ENCODE data around the gene COCH.
A peak's percentile ranks its signal among the peaks of the same experiment; 100 is the strongest.
"Not testable (repeated sequence)": the region's sequence is repeated elsewhere in the genome, so short reads cannot be mapped to it uniquely, and the experiment has no call there.

The COCH gene

DNA sequence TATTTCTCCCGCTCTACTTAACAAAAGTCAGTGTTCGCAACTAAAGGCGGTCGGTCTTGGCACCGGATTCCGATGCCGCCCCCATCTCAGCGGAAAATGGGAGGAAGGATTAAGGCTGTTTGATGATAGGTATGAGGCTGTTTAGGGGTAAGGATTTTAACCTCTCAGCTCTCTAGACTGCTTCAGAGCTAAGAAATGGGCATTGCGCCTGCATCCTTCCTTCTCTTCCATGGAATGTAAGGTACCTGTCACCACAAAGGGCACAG is 1.4 kb downstream of the COCH start:
- no peak for DNase-seq (ENCODE audit: low spot score)

DNA sequence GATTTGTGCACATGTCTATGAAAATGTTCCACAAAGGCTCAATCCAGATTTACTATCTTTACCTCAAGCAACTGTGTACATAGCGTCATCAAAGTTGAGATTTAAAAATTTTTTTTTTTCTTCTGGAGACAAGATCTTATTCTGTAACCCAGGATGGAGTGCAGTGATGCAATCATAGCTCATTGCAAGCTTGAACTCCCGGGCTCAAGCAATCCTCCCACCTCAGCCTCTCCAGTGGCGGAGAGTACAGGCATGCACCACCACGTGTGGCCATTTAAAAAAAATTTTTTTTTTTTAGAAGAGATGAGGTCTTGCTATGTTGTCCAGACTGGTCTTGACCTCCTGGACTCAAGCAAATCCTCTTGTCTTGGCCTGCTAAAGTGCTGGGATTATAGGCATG is 2.3 kb downstream of the COCH start:
- no peak for DNase-seq (ENCODE audit: low spot score)

- no peak for DNase-seq (ENCODE audit: low spot score)
Measured at GRCh38 chr14:30882431-30882830, 8.1 kb downstream of the COCH start.

GRCh38 chr14:30883508-30884294 is 9.3 kb downstream of the COCH start:
- no peak for DNase-seq (ENCODE audit: low spot score)

DNA sequence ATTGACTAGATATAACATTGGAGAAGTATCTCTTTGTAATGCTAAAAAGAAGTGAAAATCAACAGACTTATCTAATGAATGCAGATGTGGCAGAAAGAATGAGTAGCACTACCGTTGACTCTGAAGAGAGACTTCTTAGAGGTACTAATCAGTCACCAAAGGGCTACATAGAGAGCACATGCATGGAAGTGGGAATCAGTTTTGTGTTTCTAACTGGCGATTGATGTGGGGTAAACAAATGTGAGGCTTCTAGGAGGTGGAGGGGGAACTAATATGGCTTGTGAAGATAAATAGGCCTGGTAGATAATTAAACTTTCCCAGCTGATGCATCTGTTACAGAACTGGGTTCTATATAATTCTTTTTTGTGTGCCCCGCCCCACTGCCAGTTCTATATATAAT is 10.5 kb downstream of the COCH start:
- no peak for DNase-seq (ENCODE audit: low spot score)

GRCh38 chr14:30885840-30886740 is 11.7 kb downstream of the COCH start:
- no peak for DNase-seq (ENCODE audit: low spot score)

DNA sequence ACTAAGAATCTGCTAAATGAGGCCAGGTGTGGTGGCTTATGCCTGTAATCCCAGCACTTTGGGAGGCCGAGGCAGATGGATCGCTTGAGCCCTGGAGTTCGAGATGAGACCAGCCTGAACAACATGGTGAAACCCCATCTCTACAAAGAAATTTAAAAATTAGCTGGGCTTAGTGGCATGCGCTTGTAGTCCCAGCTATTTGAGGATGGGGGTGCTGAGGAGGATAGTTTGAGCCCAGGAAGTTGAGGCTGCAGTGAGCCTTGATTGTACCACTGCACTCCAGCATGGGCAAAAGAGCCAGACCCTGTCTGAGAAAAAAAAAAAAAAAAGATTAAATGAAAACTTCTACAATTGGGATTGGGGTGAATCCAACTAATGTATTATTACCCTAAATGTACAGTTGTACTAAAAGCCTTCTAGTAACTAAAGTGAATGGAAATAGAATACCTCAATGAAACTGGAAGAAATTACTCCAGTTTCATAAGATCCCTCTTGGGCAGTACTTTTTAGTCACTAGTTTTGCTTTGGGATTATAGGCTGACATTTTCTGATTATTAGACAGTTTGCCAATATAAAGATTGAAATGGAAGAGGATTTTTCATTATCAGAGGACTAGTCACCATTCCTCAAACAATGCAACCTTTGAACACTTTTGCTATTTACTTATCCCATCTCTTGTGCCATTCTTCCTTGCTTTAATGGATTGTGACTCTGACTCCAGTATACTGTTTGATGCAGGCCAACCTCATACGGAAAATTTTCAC is 14.3 kb downstream of the COCH start:
- DNase-seq (ENCODE audit: low spot score) = no peak

DNA sequence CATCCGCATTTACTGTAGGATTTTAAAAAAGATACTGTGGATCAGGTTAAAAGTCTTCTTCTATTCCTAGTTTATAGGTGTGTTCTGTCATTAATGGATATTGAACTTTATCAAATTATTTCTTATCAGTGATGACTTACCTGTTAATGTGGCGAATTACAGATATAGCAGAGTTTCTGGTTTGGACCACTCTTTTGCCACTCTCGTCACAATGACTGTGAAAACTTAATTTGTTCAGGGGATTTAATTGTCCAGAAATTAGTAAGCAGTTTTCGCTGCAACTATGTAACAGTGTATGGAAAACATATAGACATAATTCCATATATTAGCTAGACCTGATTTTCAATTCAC is 14.9 kb downstream of the COCH start:
- DNase-seq (ENCODE audit: low spot score) = no peak

GRCh38 chr14:30893819-30894218 is 19.5 kb downstream of the COCH start:
- DNase-seq (ENCODE audit: low spot score) = no peak

DNA sequence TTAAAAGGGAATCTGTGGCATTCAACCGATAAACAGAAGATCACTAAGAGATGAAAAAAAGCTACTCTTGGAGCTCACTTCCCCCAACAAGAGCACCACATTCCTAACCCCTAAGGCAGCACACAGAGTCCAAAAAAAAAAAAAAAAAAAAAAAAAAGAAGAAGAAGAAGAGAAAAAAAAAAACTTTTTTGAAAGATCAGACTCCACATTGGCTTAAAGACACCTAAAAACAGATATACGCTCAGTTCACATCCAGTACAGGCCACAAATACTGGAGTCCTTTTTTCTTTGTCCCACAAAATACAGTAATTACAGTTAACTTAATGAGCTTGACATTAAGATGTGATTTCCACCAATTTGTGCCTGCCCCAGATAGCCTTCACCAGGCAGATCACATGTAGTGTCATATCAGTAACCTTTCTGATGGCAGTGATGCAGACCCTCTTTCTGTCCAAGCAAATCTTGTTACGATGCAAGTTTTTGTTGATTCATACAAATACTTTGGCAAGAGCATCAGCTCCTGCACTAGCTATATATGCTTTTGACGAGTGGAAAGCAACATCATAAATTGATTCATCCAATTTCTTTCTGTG is 20.7 kb downstream of the COCH start:
- no peak for DNase-seq (ENCODE audit: low spot score)

GRCh38 chr14:30896435-30896834 is 22.1 kb downstream of the COCH start:
- no peak for DNase-seq (ENCODE audit: low spot score)

- DNase-seq (ENCODE audit: low spot score) = not testable (repeated sequence)
Measured at GRCh38 chr14:30897121-30897520, 22.8 kb downstream of the COCH start.

DNA sequence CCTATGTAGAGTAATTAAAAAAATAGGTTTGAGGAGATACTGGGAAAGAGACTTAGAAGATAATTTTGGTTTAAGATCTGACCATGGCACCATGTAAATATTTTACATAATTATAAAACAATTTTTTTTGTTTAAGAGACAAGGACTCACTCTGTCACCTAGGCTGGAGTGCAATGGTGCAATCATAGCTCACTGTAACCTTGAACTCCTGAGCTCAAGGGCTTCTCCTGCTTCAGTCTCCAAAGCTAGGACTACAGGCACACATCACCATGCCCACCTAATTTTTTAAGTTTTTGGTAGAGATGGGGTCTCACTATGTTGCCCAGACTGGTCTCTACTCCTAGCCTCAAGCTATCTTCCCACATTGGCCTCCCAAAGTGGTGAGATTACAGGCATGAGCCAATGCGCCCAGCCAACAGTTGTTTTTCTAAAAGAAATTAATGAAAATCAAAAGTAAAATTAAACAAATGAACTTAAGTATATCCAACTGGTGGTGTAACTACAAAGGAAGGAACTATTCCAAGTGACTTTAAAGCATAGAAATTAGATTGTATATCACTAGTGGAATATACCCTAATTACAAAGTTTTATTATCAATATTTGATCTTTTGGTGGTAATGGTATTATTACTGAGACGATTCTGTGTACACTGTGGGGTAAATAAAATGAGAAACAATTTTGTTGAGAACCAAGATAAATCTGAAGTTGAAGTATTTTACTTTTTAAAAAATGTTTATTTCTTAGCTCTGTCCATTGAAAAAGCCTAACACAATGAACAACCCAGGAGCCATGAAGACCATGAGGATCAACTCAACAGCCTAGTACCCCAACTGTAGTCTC is 29.1 kb downstream of the COCH start:
- no peak for DNase-seq (ENCODE audit: low spot score)

DNA sequence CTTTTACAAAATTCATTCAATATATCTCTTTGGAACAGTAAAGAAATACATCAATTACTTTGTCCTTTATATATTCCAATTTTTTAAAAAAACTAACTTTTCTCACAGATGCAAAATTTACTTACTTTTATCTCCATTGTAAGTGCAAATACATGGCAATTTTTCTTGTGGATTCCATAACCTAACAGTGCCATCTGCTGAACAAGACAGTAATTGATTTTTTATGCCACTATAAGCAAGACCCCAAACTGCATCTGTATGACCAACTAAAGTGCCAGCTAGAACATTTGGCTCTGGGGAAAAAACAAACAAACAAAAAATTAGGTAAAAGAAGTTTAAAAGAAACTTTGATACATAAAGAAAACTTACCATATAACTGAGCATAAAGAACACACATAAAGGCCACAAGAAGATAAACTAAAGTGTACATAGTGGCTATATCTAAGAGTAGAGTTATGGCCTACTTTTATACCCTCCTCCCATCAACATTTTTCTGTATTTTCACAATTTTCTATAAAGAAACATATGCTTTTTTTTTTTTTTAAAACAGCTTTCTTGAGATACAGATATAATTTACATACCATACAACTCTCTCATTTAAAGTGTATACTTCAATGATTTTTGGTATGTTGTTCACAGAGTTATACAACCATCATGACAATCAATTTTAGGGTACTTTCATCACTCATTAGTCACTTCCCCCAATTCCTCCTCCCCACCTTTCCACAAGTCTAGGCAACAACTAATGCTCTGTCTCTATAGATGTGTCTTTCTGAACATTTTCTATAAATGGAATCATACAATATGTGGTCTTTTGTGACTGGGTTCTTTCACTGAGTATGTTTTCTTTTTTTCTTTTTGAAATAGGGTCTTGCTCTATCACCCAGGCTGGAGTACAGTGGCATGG is 32.6 kb downstream of the COCH start:
- DNase-seq (ENCODE audit: low spot score) = peak; percentile 33

DNA sequence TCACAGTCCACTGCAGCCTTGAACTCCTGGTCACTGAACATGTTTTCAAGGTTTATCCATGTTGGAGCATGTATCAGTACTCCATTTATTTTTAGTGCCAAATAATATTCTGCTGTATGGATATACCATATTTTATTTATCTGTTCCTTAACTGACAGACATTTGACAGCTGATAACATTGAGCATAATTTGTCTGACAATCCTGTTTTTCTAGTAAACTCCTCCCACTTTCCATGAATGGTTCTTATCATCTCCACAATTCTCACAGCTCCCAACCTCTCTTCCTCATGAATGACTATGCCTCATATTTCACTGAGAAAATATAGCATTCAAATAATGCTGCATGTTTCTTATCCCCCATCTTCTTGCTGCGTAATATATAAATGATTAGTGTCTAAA is 33.3 kb downstream of the COCH start:
- no peak for DNase-seq (ENCODE audit: low spot score)

GRCh38 chr14:30908826-30909225 is 34.5 kb downstream of the COCH start:
- no peak for DNase-seq (ENCODE audit: low spot score)

DNA sequence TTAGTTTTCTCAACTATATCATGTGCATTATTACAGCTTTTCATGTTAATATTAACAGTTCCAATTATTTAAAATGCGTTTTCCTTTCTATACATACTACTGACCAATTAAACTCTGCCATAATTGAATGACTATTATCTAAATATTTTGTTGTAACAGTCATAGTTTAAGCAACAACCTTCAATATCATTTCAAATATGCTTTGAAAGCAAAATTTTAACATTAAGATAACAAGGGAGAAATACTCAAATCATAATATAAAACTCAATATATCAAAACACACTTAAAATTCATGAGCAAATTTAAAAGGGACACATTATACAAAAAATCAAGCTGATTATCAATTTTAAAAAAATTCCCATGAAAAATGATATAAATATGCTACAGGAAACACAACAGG is 40.5 kb downstream of the COCH start:
- DNase-seq (ENCODE audit: low spot score) = no peak

GRCh38 chr14:30915596-30915995 is 41.2 kb downstream of the COCH start:
- no peak for DNase-seq (ENCODE audit: low spot score)

- DNase-seq (ENCODE audit: low spot score) = no peak
Measured at GRCh38 chr14:30921305-30921704, 46.9 kb downstream of the COCH start.

- no peak for DNase-seq (ENCODE audit: low spot score)
Measured at GRCh38 chr14:30921788-30922187, 47.4 kb downstream of the COCH start.

DNA sequence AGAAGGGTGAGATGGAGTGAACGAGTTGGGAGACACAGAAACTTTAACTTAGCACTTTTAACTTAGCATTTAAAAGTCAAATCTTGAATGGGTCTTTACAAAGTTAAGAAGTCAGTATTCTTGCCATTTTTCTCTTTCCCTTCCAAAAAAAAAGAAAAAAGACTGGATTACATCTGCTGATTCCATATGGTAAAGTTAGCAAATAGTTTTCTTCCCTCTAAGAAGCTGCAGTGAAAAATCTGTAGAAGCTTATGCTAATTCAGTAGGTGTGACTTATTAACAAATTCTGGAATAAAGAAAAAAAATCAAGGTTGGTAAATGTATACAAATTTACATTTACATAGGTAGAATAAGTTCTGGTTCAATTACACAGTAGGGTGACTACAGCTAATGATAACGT is 50.9 kb downstream of the COCH start:
- no peak for DNase-seq (ENCODE audit: low spot score)
